ENCODE results near the gene PCNX2. TPM values are rescaled to one million over a fixed set of nuclear protein-coding genes. Genes with fewer than 3 reads are reported as not detected.

The PCNX2 gene
- total and polyA plus RNA-seq, 2 of the 13 experiments (the other 11 are each of a cell fraction or from before 2014, with no cell fraction given) = 0.11 to 0.42 TPM

- Histone ChIP-seq H3K4me1 (ENCODE audit: insufficient read depth, low read length) (no peaks in the 10 kb centered on the region), H3K79me2 (ENCODE audit: insufficient read depth, low read length) (no peaks in the 10 kb centered on the region), H3K4me3 (replicated peaks in 1 of 3; ENCODE audit: insufficient read depth in 1 of 3, low read depth in 2 of 3, low read length in 3 of 3) (no peak overlapping the region), H3K9ac (ENCODE audit: insufficient read depth, low read depth, low read length) (no peak overlapping the region), H3K4me2 (ENCODE audit: low read depth, low read length) (no peak overlapping the region), H2AFZ (ENCODE audit: low read length) (no peak overlapping the region), H4K20me1 (ENCODE audit: insufficient read depth, low read length) (no peaks in the 10 kb centered on the region), H3K36me3 (replicated peaks in 1 of 2; ENCODE audit: control insufficient read depth in 1 of 2, insufficient read depth in 2 of 2, low read length in 2 of 2) (peaks cover 8 to 28% of the 10 kb centered on the region in 2 experiments; a peak in 3 of 5 replicates), H3K9me3 (ENCODE audit: low read length) (no peaks in the 10 kb centered on the region), H3K27ac (ENCODE audit: extremely low read length, insufficient read depth, low read length) (no peak overlapping the region), H3K27me3 (ENCODE audit: control insufficient read depth in 1 of 2, insufficient read depth in 2 of 2, low read length in 2 of 2) (no peaks in the 10 kb centered on the region)
- ATAC-seq = no peak
- intact Hi-C loops (cut with micrococcal nuclease; ENCODE audit: unreplicated experiment) (no loop called here), in situ Hi-C loops (cut with HindIII; ENCODE audit: extremely low pct_ligation_motif_present, low pct_unique_long_range_greater_than_20kb) (no loop called here)
- ChIA-PET CTCF (ENCODE audit: low intra/inter-chr PET ratio, low total read pairs) (no interaction called here), POLR2A (no interaction called here)
- FAIRE-seq = no peak
- DNase-seq (ENCODE audit: low spot score) = no peak
- no TSS peak for BruUV-seq (replicated peaks)
- 100% methylated on average over 3 of the region's 6 CpGs for WGBS (ENCODE audit: low lambda C conversion rate)
- TF ChIP-seq ZNF766 (CRISPR knock-in tag; IDR thresholded peaks at IDR 0.05; ENCODE audit: borderline replicate concordance) = no peak
- no peak for TF ChIP-seq ZNF382 (CRISPR knock-in tag; IDR thresholded peaks at IDR 0.05; ENCODE audit: borderline replicate concordance)
- TF ChIP-seq, protein P1, sequence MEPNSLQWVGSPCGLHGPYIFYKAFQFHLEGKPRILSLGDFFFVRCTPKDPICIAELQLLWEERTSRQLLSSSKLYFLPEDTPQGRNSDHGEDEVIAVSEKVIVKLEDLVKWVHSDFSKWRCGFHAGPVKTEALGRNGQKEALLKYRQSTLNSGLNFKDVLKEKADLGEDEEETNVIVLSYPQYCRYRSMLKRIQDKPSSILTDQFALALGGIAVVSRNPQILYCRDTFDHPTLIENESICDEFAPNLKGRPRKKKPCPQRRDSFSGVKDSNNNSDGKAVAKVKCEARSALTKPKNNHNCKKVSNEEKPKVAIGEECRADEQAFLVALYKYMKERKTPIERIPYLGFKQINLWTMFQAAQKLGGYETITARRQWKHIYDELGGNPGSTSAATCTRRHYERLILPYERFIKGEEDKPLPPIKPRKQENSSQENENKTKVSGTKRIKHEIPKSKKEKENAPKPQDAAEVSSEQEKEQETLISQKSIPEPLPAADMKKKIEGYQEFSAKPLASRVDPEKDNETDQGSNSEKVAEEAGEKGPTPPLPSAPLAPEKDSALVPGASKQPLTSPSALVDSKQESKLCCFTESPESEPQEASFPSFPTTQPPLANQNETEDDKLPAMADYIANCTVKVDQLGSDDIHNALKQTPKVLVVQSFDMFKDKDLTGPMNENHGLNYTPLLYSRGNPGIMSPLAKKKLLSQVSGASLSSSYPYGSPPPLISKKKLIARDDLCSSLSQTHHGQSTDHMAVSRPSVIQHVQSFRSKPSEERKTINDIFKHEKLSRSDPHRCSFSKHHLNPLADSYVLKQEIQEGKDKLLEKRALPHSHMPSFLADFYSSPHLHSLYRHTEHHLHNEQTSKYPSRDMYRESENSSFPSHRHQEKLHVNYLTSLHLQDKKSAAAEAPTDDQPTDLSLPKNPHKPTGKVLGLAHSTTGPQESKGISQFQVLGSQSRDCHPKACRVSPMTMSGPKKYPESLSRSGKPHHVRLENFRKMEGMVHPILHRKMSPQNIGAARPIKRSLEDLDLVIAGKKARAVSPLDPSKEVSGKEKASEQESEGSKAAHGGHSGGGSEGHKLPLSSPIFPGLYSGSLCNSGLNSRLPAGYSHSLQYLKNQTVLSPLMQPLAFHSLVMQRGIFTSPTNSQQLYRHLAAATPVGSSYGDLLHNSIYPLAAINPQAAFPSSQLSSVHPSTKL (CRISPR knock-in tag; IDR thresholded peaks at IDR 0.05) = no peak
- no peak for TF ChIP-seq RNF2 (conservative IDR thresholded peaks at IDR 0.05; ENCODE audit: low read depth)
- TF ChIP-seq SPEN (CRISPR knock-in tag; IDR thresholded peaks at IDR 0.05; ENCODE audit: low read depth) = no peak
- no peak for TF ChIP-seq ZNF691 (CRISPR knock-in tag; IDR thresholded peaks at IDR 0.05; ENCODE audit: borderline replicate concordance, low read depth)
- no peak for TF ChIP-seq REST (IDR thresholded peaks at IDR 0.05; ENCODE audit: borderline replicate concordance in 1 of 2, low read depth in 1 of 2, low read length in 2 of 2)
- TF ChIP-seq ZHX2 (IDR thresholded peaks at IDR 0.05; ENCODE audit: low read depth) = no peak
- no peak for TF ChIP-seq ZHX2 (CRISPR knock-in tag; IDR thresholded peaks at IDR 0.05; ENCODE audit: borderline replicate concordance)
- TF ChIP-seq ZNF615 (CRISPR knock-in tag; IDR thresholded peaks at IDR 0.05; ENCODE audit: borderline replicate concordance) = no peak
Observed at GRCh38 chr1:232979558-232979957, 316.0 kb downstream of the PCNX2 start.
